GM21526 (cell line): Measurements from ENCODE around the gene APOA1.

Experiments used
- ATAC-seq: cut with Tn5 transposase; IDR thresholded peaks from one replicate; pipeline ENCODE4 v1.9.1; 2021; ENCODE audit warnings: moderate library complexity; ENCODE audit not compliant: unreplicated experiment, low FRiP score

The APOA1 gene

DNA sequence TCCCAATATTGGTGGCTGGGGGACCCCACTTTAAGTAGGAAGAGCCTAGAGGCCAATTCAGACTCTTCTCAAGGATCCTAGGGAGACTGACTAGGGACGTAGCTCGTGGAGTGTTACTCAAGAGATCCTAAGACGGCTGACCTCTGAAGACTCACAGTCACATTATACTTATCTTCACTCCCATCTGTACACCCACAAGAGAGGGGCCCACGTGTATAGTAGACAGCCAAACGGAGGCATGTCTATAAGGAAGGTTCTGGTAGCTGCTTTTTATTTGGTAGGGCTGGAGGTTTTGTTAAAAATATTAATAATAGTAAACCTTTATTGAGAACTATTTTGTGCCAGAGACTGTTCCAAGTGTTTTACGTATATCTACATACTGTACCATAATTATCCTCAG, 22.9 kb upstream of the APOA1 start:
- ATAC-seq: no peak

GRCh38 chr11:116859175-116859574, 21.8 kb upstream of the APOA1 start:
- ATAC-seq: no peak

- ATAC-seq: no peak
Measured at GRCh38 chr11:116857936-116858335, 20.5 kb upstream of the APOA1 start.

GRCh38 chr11:116857316-116857715, 19.9 kb upstream of the APOA1 start:
- no peak for ATAC-seq

DNA sequence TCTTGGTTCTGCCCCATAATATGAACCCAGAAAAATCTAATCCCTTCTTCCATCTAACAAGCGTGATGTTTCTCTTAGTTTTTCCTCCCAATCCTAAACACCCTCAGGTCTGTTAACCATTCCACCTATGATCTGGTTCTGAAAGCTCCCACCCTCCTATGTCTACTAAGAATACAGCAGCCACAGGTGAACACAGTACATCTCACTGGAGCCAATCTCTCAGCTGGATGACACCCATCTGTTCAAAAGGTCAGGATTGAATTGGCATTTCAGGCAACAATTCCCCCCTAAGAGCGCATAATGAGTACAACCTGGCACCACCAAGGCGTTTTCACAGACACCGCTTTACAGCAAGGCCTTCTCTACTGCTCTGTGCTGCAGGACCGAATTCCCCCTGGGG, 19.0 kb upstream of the APOA1 start:
- no peak for ATAC-seq

- no peak for ATAC-seq
Measured at GRCh38 chr11:116855413-116855812, 18.0 kb upstream of the APOA1 start.

GRCh38 chr11:116853461-116854073, 16.1 kb upstream of the APOA1 start:
- ATAC-seq: peak; percentile 85

DNA sequence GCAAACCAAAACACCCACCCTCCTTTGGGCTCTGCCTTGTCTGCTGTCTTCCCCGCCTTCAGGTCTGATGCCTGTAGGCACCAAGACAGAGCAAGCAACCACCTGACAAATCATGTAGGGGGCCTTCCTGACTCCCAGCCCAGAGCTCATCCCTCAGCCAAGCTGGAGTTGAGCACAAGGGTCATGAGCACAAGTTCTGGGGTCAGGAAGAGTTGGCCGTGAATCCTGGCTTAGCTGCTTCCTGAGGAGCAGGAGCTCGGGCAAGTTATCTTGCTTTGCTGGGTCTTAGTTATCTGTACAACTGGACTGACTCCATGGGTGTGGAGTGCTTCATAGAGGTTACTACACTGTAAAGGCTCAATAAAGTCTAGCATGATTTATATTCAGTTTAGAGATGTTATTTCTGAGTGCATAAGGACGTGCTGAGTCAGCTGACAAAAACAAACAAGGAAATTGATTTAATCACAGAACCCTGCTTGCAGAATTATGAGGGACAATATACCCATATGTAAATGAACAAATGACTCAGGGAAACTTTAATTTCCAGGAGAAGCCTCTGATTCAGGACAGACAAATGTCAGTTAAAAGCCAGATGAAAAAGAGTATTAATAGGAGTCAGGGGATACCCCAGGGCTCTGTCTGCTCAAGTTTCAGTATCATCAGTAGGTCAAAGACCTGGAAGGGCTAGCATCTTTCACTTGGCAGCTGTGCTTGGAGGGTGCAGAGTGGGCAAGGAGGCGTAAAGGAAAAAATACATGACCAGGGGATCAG, 15.0 kb upstream of the APOA1 start:
- ATAC-seq: no peak

DNA sequence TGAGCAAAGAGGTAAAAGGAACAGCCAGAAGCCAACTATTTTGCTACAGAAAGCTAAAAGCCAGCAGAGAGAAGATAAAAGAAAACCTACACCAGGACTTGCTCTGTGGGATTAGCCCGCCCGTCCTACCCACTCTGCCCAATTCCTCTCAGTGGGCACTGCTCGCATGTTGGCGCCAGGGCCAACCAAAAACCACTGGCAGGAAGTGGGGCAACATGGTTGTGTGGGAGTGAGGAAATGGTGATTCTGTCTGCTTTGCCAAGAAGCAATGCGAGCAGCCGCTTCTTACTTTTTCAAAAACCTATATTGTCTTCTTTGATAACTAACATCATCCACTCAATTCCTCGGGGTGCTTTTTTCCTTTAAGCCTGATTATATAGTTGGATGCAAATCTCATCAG, 14.2 kb upstream of the APOA1 start:
- no peak for ATAC-seq

- no peak for ATAC-seq
Measured at GRCh38 chr11:116849486-116849885, 12.1 kb upstream of the APOA1 start.

GRCh38 chr11:116849060-116849459, 11.6 kb upstream of the APOA1 start:
- ATAC-seq: no peak

DNA sequence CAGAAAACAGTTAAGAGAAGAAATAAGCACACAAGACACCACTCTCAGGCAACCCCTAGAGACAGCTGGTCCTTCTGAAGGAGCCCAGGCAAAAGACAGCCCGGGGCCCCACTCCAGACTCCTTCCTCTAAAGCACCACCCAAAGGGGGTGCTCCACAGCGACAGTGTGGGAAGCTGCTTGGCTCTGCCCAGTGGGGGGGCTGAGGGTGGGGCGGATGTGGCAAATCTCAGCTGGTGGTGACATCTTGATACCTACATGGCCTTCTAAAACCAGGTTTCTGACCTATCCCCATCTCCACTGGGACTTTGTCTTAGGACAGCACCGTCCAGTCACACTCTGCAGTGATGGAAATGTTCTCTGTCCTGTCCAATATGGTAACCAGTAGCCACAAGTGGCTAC, 10.2 kb upstream of the APOA1 start:
- no peak for ATAC-seq

DNA sequence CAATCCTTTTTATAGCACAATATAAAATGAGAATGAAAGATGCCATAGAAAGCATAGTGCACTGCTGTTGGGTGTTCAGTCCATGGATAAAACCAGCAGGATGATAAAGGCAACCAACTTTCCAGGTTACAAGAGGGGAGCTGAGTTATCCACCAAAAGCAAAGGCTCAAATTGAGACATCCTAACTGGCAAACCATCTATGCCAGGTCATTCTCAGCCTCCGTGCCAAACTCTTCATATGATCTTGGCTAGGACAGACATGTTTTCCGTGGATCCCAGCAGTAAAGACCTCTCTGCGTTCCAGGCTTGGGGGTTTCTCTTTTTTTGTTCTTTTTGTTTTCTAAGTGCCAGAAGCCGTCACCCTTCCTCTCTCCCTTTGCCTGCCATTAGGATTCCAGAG, 7.3 kb upstream of the APOA1 start:
- no peak for ATAC-seq

DNA sequence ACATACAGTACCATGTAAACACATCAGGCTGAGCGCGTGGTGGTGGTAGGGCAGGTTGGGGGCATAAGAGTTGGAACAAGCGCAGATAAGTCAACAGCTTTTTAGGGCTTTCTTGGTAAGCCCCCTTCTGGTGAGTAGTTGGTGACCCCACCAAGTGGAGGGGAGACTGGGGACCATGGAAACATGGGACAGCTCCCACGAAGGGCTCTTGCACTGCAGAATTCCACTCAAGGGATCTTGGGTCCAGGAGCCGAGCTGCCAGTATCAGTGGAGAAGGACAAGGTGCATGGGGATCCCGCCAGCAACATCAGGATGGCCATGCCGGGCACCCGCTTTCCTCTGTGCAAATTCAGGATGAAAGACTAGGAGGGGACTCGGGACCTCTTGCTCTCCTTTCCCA, 6.2 kb upstream of the APOA1 start:
- no peak for ATAC-seq

DNA sequence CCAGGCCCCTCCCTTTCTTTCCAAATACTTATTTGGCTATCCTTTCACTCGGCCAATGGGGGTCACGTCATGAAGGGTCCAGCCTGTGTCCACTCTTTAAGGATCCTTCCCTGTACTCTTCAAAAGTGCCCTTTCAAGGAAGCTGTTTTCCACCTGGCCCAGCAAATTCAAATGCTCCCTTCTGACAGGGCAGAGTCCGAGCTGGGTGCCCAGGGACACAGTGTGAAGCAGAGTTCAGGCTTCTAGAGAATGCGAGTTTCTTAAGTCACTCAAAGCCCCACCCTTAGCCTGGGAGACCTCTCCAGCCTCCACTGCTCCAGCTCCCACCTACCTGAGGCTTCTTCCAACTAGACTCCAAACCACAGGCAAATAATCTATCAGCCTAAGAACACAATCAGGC, 5.5 kb upstream of the APOA1 start:
- no peak for ATAC-seq

DNA sequence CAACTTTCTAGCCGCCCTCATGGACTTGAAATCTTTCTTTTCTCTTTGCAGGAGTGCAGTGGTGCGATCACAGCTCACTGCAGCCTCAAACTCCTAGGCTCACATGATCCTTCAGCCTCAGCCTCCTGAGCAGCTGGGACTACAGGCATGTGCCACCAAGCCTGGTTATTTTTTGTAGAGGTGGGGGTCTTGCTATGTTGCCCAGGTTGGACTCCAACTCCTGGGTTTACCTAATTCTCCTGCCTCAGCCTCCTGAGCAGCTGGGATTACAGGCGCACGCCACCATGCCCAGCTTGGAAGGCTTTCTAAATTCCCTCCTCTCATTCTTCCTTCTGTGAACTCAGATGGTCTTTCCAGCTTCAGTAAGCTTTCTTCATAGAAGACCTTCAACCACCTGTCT, 4.7 kb upstream of the APOA1 start:
- no peak for ATAC-seq

DNA sequence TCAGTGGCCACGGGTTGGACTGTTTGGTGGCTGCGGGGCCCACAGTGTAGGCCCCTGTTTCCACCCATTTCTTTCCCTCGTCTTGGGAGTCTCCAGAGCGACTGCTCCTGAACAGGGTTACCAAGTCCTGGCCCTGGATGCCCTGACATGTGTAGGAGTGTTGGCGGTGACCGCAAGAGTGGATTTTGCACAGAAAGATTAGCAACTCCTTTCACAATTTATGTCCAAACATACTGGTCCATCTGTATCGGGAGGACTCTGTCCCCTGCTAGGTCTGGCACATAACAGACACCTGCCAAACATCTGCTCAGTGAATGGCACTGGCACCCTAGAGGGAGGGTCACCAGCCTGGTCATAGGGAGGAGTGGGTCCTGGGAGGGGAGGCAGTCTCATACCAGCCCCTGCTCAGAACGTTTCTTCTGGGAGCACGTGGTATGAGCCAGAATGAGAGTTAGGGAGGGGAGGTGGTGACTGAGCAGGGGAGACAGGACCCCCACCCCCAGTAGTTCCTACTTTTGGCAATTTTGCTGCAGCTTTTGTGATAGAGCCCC, 3.4 kb upstream of the APOA1 start:
- no peak for ATAC-seq

DNA sequence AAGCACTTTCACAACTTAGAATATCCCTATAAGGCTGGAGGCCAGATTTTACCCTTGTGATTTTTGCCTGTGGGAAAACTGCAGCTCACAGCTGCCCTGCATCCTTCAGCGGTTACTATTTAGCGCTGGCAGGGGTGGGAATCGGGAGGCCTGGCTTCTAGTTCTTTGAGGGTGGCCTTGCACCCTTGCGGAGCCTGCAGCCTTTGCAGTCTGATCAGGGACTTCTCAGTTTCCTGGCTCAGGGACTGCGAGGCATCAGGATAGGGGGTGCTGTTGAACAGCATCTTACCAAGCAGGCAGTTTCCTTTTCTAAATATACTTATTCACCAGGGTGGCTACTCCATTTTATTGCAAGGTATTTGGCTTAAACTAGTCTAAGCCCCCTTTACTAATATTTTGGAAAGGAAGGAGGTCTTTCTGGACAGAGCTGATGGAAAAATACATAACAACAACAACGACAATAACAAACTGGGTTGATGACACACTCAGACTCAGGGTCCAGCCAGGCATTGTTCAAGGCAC, 2.9 kb upstream of the APOA1 start:
- ATAC-seq: no peak

GRCh38 chr11:116838321-116839084, 1.1 kb upstream of the APOA1 start:
- no peak for ATAC-seq

DNA sequence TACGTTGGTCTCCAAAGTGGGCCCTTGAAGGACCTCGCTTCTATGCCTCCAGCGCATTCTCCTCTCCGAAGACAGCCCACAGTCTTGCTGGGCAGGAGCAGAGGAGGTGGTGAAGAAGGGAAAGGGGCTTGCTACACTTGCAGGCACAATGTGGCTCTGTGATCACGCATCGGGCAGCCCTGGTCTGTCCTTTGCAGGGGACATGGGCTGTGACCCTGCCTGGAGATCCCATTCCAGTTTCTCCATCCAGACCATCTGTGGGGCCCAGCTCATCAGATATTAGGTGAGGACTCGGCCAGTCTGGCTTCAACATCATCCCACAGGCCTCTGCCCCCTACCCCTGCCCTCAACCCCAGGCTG, 810 bp downstream of the APOA1 start:
- no peak for ATAC-seq
